Fibroblast of lung (primary cell): Measurements from ENCODE around the gene UNC13B.

Experiments used
- EZH2 ChIP-seq: IDR thresholded peaks from 2 replicates; pipeline ENCODE4 v1.5.1; 2012; ENCODE audit warnings: low read length, control low read depth, mild to moderate bottlenecking; ENCODE audit errors: missing control alignments
- TF ChIP-seq, protein P1 (sequence below), 2 donors: IDR thresholded peaks in 1 of 2; conservative IDR thresholded peaks in 1 of 2; 1 replicate in 1 of 2; 2 replicates in 1 of 2; pipeline ENCODE4 v1.5.1; 2011 to 2012; ENCODE audit warnings: low read length in 2 of 2, control low read depth in 1 of 2, inconsistent platforms in 1 of 2, low read depth in 1 of 2, mild to moderate bottlenecking in 1 of 2

DNA sequence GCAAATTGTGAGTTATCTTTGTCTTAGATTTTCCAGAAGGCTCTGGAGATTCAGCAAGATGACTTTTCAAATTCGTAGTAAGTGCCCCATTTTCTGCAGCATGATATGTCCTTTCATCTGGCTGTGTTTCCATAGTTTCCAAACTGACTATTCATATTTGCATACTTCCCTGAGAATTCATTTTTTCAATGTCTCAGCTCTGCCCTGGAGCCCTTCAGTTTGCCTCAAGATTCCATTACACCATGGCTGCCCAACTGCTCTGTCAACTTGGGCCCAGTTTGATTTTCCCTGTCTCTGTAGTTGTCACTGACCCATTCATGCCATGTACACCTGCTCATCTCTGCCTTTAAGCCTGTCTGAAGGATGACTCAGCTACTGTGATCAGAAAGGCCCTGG, 233.9 kb downstream of the UNC13B start:
- TF ChIP-seq, protein P1, sequence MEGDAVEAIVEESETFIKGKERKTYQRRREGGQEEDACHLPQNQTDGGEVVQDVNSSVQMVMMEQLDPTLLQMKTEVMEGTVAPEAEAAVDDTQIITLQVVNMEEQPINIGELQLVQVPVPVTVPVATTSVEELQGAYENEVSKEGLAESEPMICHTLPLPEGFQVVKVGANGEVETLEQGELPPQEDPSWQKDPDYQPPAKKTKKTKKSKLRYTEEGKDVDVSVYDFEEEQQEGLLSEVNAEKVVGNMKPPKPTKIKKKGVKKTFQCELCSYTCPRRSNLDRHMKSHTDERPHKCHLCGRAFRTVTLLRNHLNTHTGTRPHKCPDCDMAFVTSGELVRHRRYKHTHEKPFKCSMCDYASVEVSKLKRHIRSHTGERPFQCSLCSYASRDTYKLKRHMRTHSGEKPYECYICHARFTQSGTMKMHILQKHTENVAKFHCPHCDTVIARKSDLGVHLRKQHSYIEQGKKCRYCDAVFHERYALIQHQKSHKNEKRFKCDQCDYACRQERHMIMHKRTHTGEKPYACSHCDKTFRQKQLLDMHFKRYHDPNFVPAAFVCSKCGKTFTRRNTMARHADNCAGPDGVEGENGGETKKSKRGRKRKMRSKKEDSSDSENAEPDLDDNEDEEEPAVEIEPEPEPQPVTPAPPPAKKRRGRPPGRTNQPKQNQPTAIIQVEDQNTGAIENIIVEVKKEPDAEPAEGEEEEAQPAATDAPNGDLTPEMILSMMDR (conservative IDR thresholded peaks at IDR 0.05 in 1 of 2, IDR thresholded peaks at IDR 0.05 in 1 of 2; ENCODE audit: low read depth in 1 of 2, low read length in 2 of 2): no peak
- no peak for TF ChIP-seq EZH2
